GM18507 (cell line): ENCODE data around the gene DCC.

ENCODE experiments used
- DNase-seq: peaks from one replicate; pipeline ENCODE4 v3.0.0; 2011; ENCODE audit warnings: low read depth; ENCODE audit not compliant: insufficient read length; ENCODE audit errors: extremely low spot score
- FAIRE-seq: peaks from 2 replicates; lab custom pipeline; 2011; peaks lifted over from hg19 to GRCh38; lab: Jason Lieb, UNC

DCC gene

GRCh38 chr18:52570975-52571374, 231.0 kb downstream of the DCC start:
- DNase-seq, result no peak
- FAIRE-seq, result no peak

- FAIRE-seq, result no peak
- no peak for DNase-seq
These were observed 232.3 kb downstream of the DCC start for GRCh38 chr18:52572036-52573000.

- no peak for FAIRE-seq
- no peak for DNase-seq
These were observed 237.8 kb downstream of the DCC start for GRCh38 chr18:52577795-52578194.

DNA sequence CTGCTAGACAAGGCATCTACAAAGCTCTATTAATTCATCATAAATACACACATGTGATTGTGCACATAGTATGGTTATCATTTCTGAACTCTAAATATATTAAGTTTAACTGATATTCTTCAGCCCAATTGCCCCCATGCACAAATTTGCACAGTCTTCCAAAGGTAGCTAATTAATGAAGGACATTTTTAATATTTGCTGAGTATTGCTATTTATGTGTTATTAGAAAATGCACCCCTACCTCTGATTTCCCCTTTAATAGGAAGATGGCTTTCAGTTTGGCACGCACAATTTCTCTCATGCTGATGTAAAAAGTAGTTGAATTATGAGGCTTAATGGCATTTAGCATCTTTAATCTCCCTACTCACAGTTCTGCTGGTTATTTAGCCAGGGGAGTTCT, 242.1 kb downstream of the DCC start:
- FAIRE-seq (no peak), DNase-seq (no peak)

DNA sequence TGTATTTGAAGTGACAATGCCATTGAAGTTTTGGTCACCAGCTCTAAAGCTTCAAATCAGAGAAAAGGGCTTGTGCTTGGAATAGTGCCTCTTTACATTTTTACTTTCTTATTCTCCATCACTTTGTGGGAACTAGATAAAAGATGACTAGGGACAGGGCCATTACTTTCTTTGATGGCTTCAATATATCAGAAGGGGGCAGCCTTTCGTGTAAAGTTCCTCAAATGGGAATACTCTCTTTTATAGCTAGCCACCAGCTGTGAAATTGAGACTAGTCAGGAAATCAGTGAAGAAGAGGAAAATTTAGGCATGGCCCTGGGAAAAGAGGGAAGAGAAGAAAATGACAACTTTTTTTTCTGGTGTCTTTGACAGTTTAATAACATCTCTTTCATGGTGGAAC, 242.5 kb downstream of the DCC start:
- FAIRE-seq (no peak), DNase-seq (no peak)

DNA sequence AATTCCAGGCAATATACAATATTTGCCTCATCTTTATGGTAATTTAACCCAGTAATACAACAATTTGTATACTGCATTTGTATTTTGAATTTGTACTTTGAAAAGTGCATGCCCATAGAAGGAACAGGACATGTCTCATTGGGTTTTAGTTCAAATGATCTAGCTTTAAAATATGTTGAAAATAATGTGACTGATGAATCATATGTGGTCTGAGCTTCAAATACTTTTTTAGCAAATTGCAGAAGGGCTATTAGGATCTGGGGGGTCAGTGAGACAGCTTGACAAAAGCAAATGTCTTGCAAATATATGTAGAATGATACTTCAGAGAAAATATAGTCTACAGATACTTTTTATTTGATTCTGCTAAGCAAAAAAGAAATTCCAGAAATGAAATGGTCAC, 248.9 kb downstream of the DCC start:
- FAIRE-seq (no peak), DNase-seq (no peak)

DNA sequence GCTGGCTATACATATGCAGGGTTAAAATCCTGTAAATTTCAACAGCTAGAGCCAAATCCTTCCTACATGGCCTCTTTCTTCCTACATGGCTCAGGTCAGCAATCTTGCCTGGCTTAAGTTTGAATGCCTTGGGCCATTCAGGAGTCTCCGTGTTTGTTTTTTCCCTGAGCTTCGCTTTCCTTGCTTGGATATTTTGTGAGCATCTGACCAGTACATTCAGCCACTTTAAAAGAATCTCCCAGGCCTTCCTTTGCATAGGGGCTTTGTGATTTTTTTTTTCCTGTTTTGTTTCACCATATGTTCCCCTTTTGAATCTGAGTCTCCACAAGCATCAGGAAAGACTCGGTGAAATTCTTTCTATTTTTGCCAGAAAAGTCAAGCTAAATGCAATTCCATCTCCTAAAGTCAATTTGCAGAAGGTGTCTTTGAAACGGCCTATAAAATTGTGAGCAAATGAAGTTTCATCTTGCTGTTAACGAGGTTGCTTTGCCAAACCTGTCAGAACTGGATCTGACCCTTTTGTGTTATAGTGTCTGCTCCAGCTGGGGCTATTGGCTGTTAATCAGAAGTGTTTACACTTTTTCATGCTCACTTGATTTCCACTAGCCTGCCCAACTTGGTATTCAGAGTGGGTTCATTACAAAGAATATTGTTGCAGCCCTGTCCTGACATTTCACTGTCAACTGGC, 256.9 kb downstream of the DCC start:
- FAIRE-seq (no peak), DNase-seq (no peak)

- DNase-seq, result no peak
- FAIRE-seq, result no peak
These were observed 258.9 kb downstream of the DCC start for GRCh38 chr18:52598921-52599320.

- DNase-seq (no peak), FAIRE-seq (no peak)
These were observed 262.8 kb downstream of the DCC start for GRCh38 chr18:52602820-52603219.

GRCh38 chr18:52605345-52605744, 265.3 kb downstream of the DCC start:
- FAIRE-seq (no peak), DNase-seq (no peak)

- FAIRE-seq (no peak), DNase-seq (no peak)
These were observed 268.0 kb downstream of the DCC start for GRCh38 chr18:52607985-52608384.

- FAIRE-seq (no peak), DNase-seq (no peak)
These were observed 270.6 kb downstream of the DCC start for GRCh38 chr18:52610451-52611115.

DNA sequence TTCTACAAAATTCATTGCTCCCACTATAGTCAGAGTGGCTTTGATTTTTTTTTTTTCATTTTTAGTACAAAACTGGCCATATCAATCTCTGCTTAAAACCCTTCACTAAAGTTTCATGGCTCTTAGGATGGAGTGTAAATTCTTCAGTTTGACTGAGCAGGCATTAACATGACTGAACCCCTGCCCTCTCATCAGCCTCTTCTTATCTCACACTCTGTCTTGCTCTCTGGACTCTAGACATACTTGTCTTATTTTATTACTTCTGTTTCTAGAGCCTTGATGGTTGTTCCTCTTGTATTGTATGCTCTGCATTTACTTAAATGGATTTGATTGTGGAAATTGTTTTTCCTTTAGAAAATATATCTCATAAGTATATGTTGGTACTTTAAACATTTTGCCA, 272.4 kb downstream of the DCC start:
- DNase-seq (no peak), FAIRE-seq (no peak)

- no peak for DNase-seq
- FAIRE-seq, result no peak
These were observed 275.3 kb downstream of the DCC start for GRCh38 chr18:52615321-52615720.

- DNase-seq (no peak), FAIRE-seq (no peak)
These were observed 275.9 kb downstream of the DCC start for GRCh38 chr18:52615943-52616342.

DNA sequence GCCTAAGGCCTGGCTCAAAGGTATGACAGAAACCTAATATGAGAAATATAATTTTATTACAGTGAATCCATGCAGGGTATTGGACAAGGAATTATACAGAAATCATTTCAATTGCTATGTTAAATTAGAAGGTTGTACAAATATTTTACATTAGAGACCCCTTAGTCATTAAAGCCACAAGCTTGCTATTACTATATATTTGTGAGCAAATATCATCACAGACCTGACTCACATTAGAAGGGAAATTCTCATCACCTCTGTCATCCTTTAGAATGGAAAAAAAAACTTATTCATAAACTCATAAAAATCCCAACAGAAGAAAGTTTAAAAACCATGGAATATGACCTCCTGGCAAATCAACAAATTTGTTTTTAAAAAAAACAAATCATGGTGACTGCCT, 277.9 kb downstream of the DCC start:
- FAIRE-seq (no peak), DNase-seq (no peak)

DNA sequence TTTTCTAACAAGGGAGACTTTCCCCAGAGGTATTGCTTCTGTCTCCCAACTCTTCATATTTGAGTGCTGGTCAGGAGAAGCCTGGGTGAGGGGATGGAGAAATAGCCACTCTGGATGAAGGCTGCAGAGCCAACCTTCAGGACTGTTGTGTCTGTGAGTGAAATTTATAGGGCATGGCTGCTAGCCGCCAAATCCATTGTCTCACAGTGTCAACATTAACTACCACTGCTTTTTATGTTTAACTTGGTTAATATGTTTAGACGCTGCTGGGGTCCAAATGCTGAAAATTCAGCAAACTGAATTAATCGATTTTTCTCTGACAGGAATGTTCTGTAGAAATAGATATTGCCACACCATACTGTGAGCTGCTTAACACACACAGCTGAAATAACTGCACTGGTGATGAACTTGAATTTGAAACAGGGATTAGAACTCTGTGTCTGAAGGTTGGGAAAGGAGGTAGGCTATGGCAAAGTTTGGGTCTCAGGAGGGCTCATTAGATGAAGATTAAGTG, 281.0 kb downstream of the DCC start:
- DNase-seq, result no peak
- FAIRE-seq, result no peak

- DNase-seq (no peak), FAIRE-seq (no peak)
These were observed 284.7 kb downstream of the DCC start for GRCh38 chr18:52624702-52625101.

- FAIRE-seq, result no peak
- DNase-seq, result no peak
These were observed 296.5 kb downstream of the DCC start for GRCh38 chr18:52636536-52636935.

GRCh38 chr18:52648201-52648600, 308.2 kb downstream of the DCC start:
- FAIRE-seq (no peak), DNase-seq (no peak)
